22Rv1 (cell line): ENCODE measurements around the gene ADGRG2.

ENCODE experiments used
- ZFX ChIP-seq: fragments of 450-650 bp; IDR thresholded peaks from 2 replicates; pipeline ENCODE4 v1.6.1; 2017; ENCODE audit warnings: antibody characterized with exemption, borderline replicate concordance
- TF ChIP-seq, protein P1 (sequence below): fragments of 450-650 bp; IDR thresholded peaks from 2 replicates; pipeline ENCODE4 v1.5.1; 2017; ENCODE audit warnings: mild to moderate bottlenecking

DNA sequence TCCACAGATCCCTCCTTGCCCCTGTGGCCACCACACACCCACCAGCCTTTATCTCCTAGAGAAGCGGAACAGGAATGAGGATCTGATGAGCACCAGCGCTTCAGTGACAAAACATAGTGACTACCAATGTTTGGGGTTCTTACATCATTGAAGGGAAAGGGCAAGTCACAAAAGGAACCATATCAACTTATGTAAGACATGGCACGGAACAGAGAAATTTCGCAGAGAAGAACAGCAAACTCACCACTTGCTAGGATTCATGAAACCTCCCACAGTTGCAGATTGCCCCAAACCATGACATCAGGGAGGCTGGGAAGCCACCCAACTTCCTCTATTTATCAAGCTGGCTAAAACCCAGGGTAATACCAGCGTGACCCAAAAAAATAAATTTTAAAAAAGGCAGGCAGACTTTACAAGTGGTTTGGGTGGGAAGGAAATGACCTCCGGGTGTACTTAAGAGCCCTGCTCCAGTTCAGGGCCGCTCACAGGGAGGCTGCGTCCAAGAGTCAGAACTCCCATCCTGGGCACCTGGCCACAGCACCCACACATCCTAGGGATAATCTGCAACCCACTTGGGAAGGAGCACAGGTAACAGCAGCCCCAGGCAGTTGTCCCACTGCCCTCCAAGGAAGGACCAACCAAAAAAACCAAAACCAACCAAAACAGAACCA lies 36.0 kb downstream of the ADGRG2 start:
- TF ChIP-seq, protein P1, sequence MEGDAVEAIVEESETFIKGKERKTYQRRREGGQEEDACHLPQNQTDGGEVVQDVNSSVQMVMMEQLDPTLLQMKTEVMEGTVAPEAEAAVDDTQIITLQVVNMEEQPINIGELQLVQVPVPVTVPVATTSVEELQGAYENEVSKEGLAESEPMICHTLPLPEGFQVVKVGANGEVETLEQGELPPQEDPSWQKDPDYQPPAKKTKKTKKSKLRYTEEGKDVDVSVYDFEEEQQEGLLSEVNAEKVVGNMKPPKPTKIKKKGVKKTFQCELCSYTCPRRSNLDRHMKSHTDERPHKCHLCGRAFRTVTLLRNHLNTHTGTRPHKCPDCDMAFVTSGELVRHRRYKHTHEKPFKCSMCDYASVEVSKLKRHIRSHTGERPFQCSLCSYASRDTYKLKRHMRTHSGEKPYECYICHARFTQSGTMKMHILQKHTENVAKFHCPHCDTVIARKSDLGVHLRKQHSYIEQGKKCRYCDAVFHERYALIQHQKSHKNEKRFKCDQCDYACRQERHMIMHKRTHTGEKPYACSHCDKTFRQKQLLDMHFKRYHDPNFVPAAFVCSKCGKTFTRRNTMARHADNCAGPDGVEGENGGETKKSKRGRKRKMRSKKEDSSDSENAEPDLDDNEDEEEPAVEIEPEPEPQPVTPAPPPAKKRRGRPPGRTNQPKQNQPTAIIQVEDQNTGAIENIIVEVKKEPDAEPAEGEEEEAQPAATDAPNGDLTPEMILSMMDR = no peak
- TF ChIP-seq ZFX = no peak
